GM12878 (cell line): ENCODE measurements around the gene ZFP91. TPM values are rescaled to one million over a fixed set of nuclear protein-coding genes. Genes with fewer than 3 reads are reported as not detected.

ENCODE experiments used
- ATAC-seq: fragments of 200-7000 bp; cut with Tn5 transposase; 3 replicates; pipeline ENCODE4 v1.9.1; 2020; ENCODE audit warnings: mild to moderate bottlenecking, moderate library complexity
- BruUV-seq: library from RNA; stranded (reverse); fragments of 400-500 nt; replicated peaks from 2 replicates; lab custom pipeline; 2021; lab: Mats Ljungman, UMichigan
- CTCF ChIA-PET: fragments of 300-600 bp; sonication (Branson Sonifier 250); formaldehyde crosslinking; extraction: SDS; loops from one replicate; lab custom pipeline; 2021; ENCODE audit warnings: inconsistent platforms; lab: Yijun Ruan, JAX
- POLR2A ChIA-PET: fragments of 350-600 bp; formaldehyde crosslinking; extraction: SDS; loops from one replicate; lab custom pipeline; 2021; ENCODE audit warnings: inconsistent platforms; lab: Charles Lee
- RAD21 ChIA-PET: fragments of 300-600 bp; sonication (Branson Sonifier 250); formaldehyde crosslinking; loops from one replicate; lab custom pipeline; 2023; ENCODE audit warnings: antibody characterized with exemption; ENCODE audit not compliant: unreplicated experiment; lab: Charles Lee
- SMC1A ChIA-PET: fragments of 300-600 bp; sonication (Branson Sonifier 250); formaldehyde crosslinking; loops from one replicate; lab custom pipeline; 2023; ENCODE audit not compliant: unreplicated experiment, uncharacterized antibody; lab: Charles Lee
- DNase-seq: peaks from one replicate; pipeline ENCODE4 v3.0.0-alpha.2; 2011; ENCODE audit warnings: low read depth, low spot score
- FAIRE-seq: peaks from 3 replicates; lab custom pipeline; 2011; peaks lifted over from hg19 to GRCh38; lab: Jason Lieb, UNC
- H2AFZ ChIP-seq: 2 replicates; pipeline ENCODE4 v1.6.0; 2011; ENCODE audit warnings: low read depth, low read length, control low read depth; ENCODE audit not compliant: control insufficient read depth
- H3K27ac ChIP-seq: 2 replicates; pipeline ENCODE4 v1.5.1; 2011; ENCODE audit warnings: control low read depth; ENCODE audit not compliant: control insufficient read depth, insufficient read depth
- H3K27me3 ChIP-seq, 2 experiments: replicated peaks in 1 of 2; 2 replicates each; pipeline versions ENCODE4 v1.6.0 to v1.6.1; 2011; ENCODE audit warnings: low read length in 1 of 2; ENCODE audit not compliant: control insufficient read depth in 2 of 2, insufficient read depth in 2 of 2
- H3K36me3 ChIP-seq, 2 experiments: 2 replicates each; pipeline ENCODE4 v1.5.1; 2011; ENCODE audit warnings: low read length in 1 of 2; ENCODE audit not compliant: control insufficient read depth in 2 of 2, insufficient read depth in 2 of 2
- H3K4me1 ChIP-seq: 2 replicates; pipeline ENCODE4 v1.6.1; 2011; ENCODE audit warnings: mild to moderate bottlenecking, low read length, moderate library complexity, mixed read lengths; ENCODE audit not compliant: control insufficient read depth, insufficient read depth
- H3K4me2 ChIP-seq: 2 replicates; pipeline ENCODE4 v1.6.0; 2011; ENCODE audit warnings: control low read depth; ENCODE audit not compliant: control insufficient read depth, insufficient read depth
- H3K4me3 ChIP-seq: fragments of 200-600 bp; sonication (generic); 2 replicates; pipeline ENCODE4 v1.5.1; 2016
- H3K79me2 ChIP-seq: 2 replicates; pipeline ENCODE4 v1.6.0; 2011; ENCODE audit warnings: low read length; ENCODE audit not compliant: control insufficient read depth, insufficient read depth
- H3K9ac ChIP-seq: 2 replicates; pipeline ENCODE4 v1.8.0; 2011; ENCODE audit warnings: low read length, control low read depth, mixed read lengths; ENCODE audit not compliant: control insufficient read depth, insufficient read depth
- H3K9me3 ChIP-seq: replicated peaks from 3 replicates; pipeline ENCODE4 v1.5.1; 2011; ENCODE audit warnings: mild to moderate bottlenecking, low read length; ENCODE audit not compliant: control insufficient read depth, insufficient read depth
- H4K20me1 ChIP-seq: 2 replicates; pipeline ENCODE4 v1.6.0; 2011; ENCODE audit not compliant: control insufficient read depth, insufficient read depth
- CBFB ChIP-seq: IDR thresholded peaks from 2 replicates; pipeline ENCODE4 v1.6.1; 2016; ENCODE audit warnings: antibody characterized with exemption, low read depth
- CHD1 ChIP-seq: IDR thresholded peaks from 2 replicates; pipeline ENCODE4 v1.6.1; 2012; ENCODE audit warnings: low read depth, low read length, improper control_type of control experiment
- CHD4 ChIP-seq: fragments of 200-600 bp; sonication (generic); IDR thresholded peaks from 2 replicates; pipeline ENCODE4 v1.6.1; 2016; ENCODE audit warnings: mild to moderate bottlenecking
- EED ChIP-seq: sonication (generic); IDR thresholded peaks from 2 replicates; pipeline ENCODE4 v1.6.1; 2016; ENCODE audit warnings: antibody characterized with exemption, low read depth
- KLF5 ChIP-seq: fragments of 450-650 bp; IDR thresholded peaks from 2 replicates; pipeline ENCODE4 v1.6.1; 2014; ENCODE audit warnings: mild to moderate bottlenecking; ENCODE audit not compliant: partially characterized antibody
- RAD51 ChIP-seq: fragments of 450-650 bp; IDR thresholded peaks from 2 replicates; pipeline ENCODE4 v1.6.1; 2016; ENCODE audit warnings: moderate library complexity, mild to moderate bottlenecking, inconsistent platforms
- RB1 ChIP-seq: fragments of 450-650 bp; formaldehyde crosslinking; IDR thresholded peaks from 2 replicates; pipeline ENCODE4 v1.6.1; 2017; ENCODE audit warnings: mild to moderate bottlenecking, borderline replicate concordance
- RUNX3 ChIP-seq: IDR thresholded peaks from 2 replicates; pipeline ENCODE4 v1.6.1; 2012; ENCODE audit warnings: low read length, inconsistent platforms
- SIX5 ChIP-seq: IDR thresholded peaks from 2 replicates; pipeline ENCODE4 v1.6.1; 2011; ENCODE audit warnings: mild to moderate bottlenecking, low read depth, low read length, moderate library complexity; ENCODE audit not compliant: severe bottlenecking
- WGBS: methylation state at CpG from one replicate; pipeline ENCODE4 v1.1.6; 2016; ENCODE audit warnings: low lambda C conversion rate; ENCODE audit not compliant: insufficient replicate concordance, insufficient coverage; ENCODE audit errors: missing lambda C conversion rate; 5-methylcytosine and 5-hydroxymethylcytosine counted together
- in situ Hi-C: fragments of 300-500 bp; cut with MboI; formaldehyde crosslinking; loops from 9 replicates; pipeline ENCODE4 v1.14.3; 2018; ENCODE audit warnings: mixed read lengths
- intact Hi-C: fragments of 100-400 bp; cut with micrococcal nuclease; formaldehyde crosslinking; loops from one replicate; pipeline ENCODE4 v1.14.2; 2022; ENCODE audit not compliant: unreplicated experiment
- polyA plus RNA-seq, 11 experiments: library from polyadenylated mRNA; depleted of rRNA in 4 of 11; unstranded in 6 of 11; stranded (reverse) in 5 of 11; fragments of >200 nt; fragmentation: Nextera tagmentation in 4 of 11; fragmentation: Illumina TruSeq in 1 of 11; extraction: Ambion mirVana in 4 of 11; extraction: Trizol in 1 of 11; gene quantifications; 1 replicate in 1 of 11; 2 replicates in 10 of 11; pipeline versions ENCODE4 v1.2.1 to v1.2.3, GENCODE V29; 2011 to 2016; ENCODE audit warnings: inconsistent platforms in 2 of 11, missing spikeins in 2 of 11, low read depth in 1 of 11
- total RNA-seq, 4 experiments: library from RNA; depleted of rRNA in 3 of 4; stranded (reverse); fragments of >200 nt in 3 of 4; fragmentation: Illumina TruSeq in 1 of 4; extraction: Trizol in 1 of 4; gene quantifications; 2 replicates each; pipeline versions ENCODE4 v1.2.1 to v1.2.3, GENCODE V29; 2013 to 2021
- TF ChIP-seq, protein P1 (sequence below): IDR thresholded peaks from 2 replicates; pipeline ENCODE4 v1.6.1; 2011; ENCODE audit warnings: mild to moderate bottlenecking, low read depth, low read length, moderate library complexity; ENCODE audit not compliant: insufficient replicate concordance
- TF ChIP-seq, protein P2 (sequence below): fragments of 450-650 bp; formaldehyde crosslinking; IDR thresholded peaks from 2 replicates; pipeline ENCODE4 v1.4.0; 2022; ENCODE audit warnings: mild to moderate bottlenecking, moderate library complexity

Gene ZFP91
- total and polyA plus RNA-seq, 10 of the 15 experiments (the other 5 are each of a cell fraction or from before 2014, with no cell fraction given), result 12.9 to 54.1 (median 31.7) TPM

DNA sequence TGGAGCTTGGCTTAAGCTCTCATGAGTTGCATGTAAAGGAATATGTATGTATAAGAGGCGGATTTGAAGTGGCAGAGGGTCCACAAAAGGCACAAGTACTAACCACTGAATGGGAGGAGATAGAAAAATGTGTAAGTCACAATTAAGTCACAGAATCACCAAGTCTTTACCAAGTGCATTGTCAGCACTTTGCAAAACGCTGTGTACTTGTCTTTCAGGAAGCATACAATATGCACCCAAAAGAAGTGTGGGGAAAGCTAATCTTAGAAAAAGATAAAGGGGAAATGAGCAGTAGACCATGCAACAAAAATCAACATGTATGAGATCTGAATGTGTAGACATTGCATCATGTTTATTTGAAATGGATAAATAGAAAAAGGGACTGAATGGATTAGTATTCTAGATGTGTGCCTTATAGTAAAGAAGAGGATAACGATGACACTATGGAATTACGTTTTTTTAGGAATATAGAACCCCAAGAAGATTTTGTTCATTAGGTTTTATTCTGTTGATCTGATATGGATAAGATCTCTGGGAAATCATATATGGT lies 48.1 kb downstream of the ZFP91 start:
- no peak overlapping the region for H3K4me3 ChIP-seq
- in situ Hi-C loops (no loop called here), intact Hi-C loops (no loop called here)
- no peak overlapping the region for H2AFZ ChIP-seq
- H3K27me3 ChIP-seq, result no peaks in the 10 kb centered on the region
- DNase-seq (no peak), FAIRE-seq (no peak), ATAC-seq (no peak)
- ChIA-PET CTCF (interaction anchor here (0.7 to 9.8 kb wide), 8 partner anchors 8 to 293 kb away, joined by 3 to 156 read pairs (median 38); partner anchors contain the start of genes LPXN and ZFP91), SMC1A (interaction anchor here (0.8 to 6.5 kb wide), 6 partner anchors 8 to 59 kb away, joined by 3 to 73 read pairs (median 4); no protein-coding TSS in a partner anchor), RAD21 (interaction anchor here (1.1 to 3.5 kb wide), 3 partner anchors 50 to 59 kb away, joined by 5 to 61 read pairs (median 28); no protein-coding TSS in a partner anchor), POLR2A (interaction anchor here (1.1 kb wide), 1 partner anchor 51 kb away, joined by 3 read pairs; the partner anchor contains the start of gene LPXN)
- H3K4me1 ChIP-seq, result no peaks in the 10 kb centered on the region
- H3K27ac ChIP-seq, result no peak overlapping the region
- H3K79me2 ChIP-seq, result no peaks in the 10 kb centered on the region; the same call in 1 of the 2 replicates
- BruUV-seq, result no TSS peak
- H3K9ac ChIP-seq, result no peak overlapping the region
- peaks cover 10 to 24% of the 10 kb centered on the region in 2 experiments; a peak in 3 of 4 replicates for H3K36me3 ChIP-seq
- 47% methylated on average over 4 of the region's 4 CpGs for WGBS
- H3K9me3 ChIP-seq, result no peaks in the 10 kb centered on the region
- no peaks in the 10 kb centered on the region for H4K20me1 ChIP-seq
- H3K4me2 ChIP-seq, result no peak overlapping the region
- TF ChIP-seq, protein P1, sequence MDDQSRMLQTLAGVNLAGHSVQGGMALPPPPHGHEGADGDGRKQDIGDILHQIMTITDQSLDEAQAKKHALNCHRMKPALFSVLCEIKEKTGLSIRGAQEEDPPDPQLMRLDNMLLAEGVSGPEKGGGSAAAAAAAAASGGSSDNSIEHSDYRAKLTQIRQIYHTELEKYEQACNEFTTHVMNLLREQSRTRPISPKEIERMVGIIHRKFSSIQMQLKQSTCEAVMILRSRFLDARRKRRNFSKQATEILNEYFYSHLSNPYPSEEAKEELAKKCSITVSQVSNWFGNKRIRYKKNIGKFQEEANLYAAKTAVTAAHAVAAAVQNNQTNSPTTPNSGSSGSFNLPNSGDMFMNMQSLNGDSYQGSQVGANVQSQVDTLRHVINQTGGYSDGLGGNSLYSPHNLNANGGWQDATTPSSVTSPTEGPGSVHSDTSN, result no peak
- TF ChIP-seq CHD4, result no peak
- no peak for TF ChIP-seq CHD1

DNA sequence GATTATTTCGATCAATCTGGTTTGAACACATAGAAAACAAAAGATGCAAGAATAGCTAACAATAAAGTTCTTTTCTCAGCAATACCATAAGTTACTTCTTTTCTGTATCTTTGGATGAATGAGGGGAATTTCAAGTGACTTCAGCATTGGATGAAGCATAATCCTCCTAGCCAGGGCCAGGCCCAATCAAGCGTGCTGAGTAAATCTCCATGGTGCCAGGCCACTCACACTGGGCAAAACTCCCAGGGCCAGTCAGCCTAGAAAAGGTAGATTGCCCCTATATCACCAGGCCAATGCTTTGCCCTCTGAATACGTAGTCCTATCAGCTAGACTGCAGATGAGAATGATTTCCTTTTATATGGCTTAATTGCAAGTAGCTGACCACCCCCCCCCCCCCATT lies 49.6 kb downstream of the ZFP91 start:
- ChIA-PET RAD21 (interaction anchor here (0.8 to 3.5 kb wide), 6 partner anchors 14 to 105 kb away, joined by 3 to 61 read pairs (median 6); partner anchors contain the start of gene LPXN), POLR2A (interaction anchor here (1.7 kb wide), 1 partner anchor 23 kb away, joined by 4 read pairs; no protein-coding TSS in a partner anchor), SMC1A (interaction anchor here (0.6 to 6.5 kb wide), 12 partner anchors 8 to 530 kb away, joined by 3 to 73 read pairs (median 5); partner anchors contain the start of gene LPXN), CTCF (interaction anchor here (0.7 to 9.8 kb wide), 21 partner anchors 8 to 530 kb away, joined by 3 to 156 read pairs (median 12); partner anchors contain the start of genes LPXN and ZFP91)
- DNase-seq (no peak), FAIRE-seq (no peak), ATAC-seq (no peak)
- no peak overlapping the region for H3K9ac ChIP-seq
- no peaks in the 10 kb centered on the region for H3K9me3 ChIP-seq
- no peak overlapping the region for H3K4me2 ChIP-seq
- TF ChIP-seq RAD51 (no peak), RUNX3 (no peak), KLF5 (no peak), EED (no peak), CBFB (no peak), RB1 (no peak), SIX5 (no peak)
- TF ChIP-seq, protein P2, sequence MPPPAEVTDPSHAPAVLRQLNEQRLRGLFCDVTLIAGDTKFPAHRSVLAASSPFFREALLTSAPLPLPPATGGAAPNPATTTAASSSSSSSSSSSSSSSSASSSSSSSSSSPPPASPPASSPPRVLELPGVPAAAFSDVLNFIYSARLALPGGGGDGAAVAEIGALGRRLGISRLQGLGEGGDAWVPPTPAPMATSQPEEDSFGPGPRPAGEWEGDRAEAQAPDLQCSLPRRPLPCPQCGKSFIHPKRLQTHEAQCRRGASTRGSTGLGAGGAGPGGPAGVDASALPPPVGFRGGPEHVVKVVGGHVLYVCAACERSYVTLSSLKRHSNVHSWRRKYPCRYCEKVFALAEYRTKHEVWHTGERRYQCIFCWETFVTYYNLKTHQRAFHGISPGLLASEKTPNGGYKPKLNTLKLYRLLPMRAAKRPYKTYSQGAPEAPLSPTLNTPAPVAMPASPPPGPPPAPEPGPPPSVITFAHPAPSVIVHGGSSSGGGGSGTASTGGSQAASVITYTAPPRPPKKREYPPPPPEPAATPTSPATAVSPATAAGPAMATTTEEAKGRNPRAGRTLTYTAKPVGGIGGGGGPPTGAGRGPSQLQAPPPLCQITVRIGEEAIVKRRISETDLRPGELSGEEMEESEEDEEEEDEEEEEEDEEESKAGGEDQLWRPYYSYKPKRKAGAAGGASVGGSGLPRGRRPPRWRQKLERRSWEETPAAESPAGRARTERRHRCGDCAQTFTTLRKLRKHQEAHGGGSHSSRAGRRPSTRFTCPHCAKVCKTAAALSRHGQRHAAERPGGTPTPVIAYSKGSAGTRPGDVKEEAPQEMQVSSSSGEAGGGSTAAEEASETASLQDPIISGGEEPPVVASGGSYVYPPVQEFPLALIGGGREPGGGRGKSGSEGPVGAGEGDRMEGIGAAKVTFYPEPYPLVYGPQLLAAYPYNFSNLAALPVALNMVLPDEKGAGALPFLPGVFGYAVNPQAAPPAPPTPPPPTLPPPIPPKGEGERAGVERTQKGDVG, result no peak
- no peaks in the 10 kb centered on the region for H4K20me1 ChIP-seq
- no TSS peak for BruUV-seq
- WGBS, result 100% methylated on average over 3 of the region's 3 CpGs
- intact Hi-C loops (no loop called here), in situ Hi-C loops (no loop called here)
- no peak overlapping the region for H3K27ac ChIP-seq
- H3K4me3 ChIP-seq, result no peak overlapping the region
- no peaks in the 10 kb centered on the region for H3K79me2 ChIP-seq
- no peaks in the 10 kb centered on the region for H3K4me1 ChIP-seq
- H3K36me3 ChIP-seq, result peaks cover 5 to 16% of the 10 kb centered on the region in 2 experiments; a peak in 3 of 4 replicates
- no peaks in the 10 kb centered on the region for H3K27me3 ChIP-seq
- H2AFZ ChIP-seq, result no peak overlapping the region
